HTERT RPE-1 (cell line): Measurements from ENCODE around the gene S100Z.
"Not testable (repeated sequence)": the region's sequence is repeated elsewhere in the genome, so short reads cannot be mapped to it uniquely, and the experiment has no call there.

ENCODE experiments used
- in situ Hi-C: fragments of 300-500 bp; cut with MboI; formaldehyde crosslinking; loops from 4 replicates; pipeline ENCODE4 v1.14.3; 2020; ENCODE audit warnings: low sequenced_read_pairs

The S100Z gene

DNA sequence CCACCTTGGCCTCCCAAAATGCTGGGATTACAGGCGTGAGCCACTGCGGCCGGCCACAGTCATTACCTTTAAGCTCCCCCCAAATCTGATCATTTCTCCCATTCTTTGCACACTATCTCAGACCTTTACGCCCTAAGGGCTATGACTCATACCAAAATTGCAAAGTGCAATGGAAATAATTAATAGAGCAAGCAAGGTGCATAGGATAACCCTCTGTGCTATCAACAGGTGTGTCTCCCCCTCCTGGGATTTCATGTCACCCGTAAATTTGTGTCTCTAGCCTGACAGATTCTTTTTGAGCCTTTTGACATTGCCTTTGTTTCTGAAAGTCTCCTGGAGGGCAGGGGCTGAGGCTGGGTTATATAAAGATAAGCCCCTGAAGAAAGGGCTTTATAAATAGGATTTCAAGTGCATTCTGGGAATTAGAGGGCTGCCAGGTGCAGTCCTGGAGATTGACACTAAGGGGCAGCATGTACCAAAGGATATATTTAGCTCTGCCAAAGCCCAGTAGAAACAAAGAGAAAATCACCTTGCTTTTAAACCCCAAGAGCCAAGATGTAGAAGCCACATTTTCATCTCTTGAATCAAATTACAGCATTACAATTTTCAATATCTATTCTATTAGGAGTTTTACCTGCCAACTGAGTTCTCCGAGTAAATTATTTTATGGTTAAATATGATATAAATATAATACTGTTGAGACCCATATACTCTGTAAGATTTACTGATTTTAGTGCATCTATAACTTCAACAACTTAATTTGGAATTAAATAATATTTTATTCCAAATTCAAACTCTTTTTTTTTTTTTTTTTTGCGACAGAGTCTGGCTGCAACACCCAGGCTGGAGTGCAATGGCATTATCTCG is 18.2 kb downstream of the S100Z start:
- in situ Hi-C loops: no loop called here

DNA sequence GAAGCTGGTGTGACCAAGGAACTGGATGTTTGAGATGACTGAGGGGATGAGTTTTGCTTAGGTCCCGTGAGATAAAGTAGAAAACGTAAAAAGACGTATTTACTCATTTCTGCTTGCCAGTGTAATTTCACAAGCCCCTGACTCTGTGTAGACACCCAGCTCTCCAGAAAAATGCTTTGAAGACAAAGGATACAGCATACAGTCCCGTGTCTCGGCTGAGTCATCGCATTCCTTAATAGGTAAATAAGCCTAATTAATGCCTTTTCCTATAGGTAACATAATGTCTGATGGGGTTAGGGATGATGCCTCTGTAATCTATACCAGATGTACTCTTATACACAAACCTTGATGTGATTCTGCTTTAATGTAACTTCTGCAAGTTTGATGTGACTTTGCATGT is 20.2 kb downstream of the S100Z start:
- in situ Hi-C loops: no loop called here

DNA sequence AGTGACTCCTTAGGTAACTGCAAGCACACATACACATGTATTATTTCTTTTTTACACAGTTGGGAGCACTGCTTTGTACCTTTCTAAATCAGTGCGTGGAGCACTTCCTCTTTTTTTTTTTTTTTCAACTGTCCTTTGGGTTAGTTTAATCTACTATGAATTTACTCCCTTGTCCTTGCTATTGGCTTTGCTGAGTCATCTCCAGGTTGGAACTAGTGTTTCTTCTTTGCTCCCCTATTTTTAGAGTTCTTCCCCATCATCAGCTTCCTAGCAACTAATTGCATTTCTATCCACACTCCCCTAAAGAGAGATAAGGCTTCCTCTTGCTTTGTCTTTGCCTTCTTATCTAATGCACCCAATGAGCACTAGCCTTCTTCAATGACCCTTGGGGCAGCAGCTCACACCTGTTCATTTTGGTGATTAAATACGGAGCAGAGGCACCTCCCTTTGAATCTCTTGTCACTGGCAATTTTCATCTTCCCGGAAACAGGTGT is 24.3 kb downstream of the S100Z start:
- in situ Hi-C loops: no loop called here

GRCh38 chr5:76888733-76889300 is 39.0 kb downstream of the S100Z start:
- in situ Hi-C loops: no loop called here

DNA sequence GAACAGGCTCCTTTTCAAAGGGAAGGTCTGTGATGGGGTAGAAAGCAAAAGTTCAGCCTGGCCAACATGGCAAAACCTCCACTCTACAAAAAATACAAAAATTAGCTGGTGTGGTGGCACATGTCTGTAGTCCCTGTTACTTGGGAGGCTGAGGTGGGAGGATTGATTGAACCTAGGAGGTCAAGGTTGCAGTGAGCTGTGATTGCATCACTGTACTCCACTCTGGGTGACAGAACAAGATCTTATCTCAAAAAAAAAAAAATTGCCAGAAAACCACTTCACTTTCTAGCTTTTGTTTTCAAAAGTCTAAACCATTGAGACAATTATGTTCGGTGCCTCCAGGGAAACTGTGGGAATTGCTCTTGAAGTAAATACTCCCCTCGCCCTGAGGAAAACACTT is 43.5 kb downstream of the S100Z start:
- in situ Hi-C loops: no loop called here

DNA sequence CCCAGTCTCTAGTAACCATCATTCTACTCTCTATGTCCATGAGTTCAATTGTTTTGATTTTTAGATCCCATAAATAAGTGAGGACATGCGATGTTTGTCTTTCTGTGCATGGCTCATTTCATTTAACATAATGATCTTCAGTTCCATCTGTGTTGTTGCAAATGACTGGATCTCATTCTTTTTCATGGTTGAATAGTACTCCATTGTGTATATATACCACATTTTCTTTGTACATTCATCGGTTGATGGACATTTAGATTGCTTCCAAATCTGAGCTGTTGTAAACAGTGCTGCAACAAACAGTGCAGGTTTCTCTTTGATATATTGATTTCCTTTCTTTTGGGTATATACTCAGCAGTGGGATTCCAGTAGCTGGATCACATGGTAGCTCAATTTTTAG is 46.4 kb downstream of the S100Z start:
- in situ Hi-C loops: no loop called here

DNA sequence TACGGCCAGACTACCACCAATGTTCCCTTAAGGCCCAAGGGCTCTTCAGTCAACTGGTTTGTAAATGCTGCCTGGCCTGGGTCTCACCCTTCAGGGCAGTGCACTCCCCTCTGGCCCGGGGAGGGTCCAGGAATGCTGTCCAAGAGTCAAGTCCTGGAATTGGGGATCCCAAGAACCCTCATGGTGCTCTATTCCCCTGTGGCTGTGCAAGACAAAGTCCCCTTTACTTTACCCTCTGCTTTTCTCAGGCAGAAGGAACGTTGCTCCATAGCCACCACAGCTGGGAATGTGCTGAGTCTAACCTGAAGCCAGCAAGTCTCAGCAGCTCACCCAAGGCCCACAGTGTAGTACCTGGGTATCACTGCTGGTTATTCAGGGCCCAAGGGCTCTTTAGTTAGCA is 51.7 kb downstream of the S100Z start:
- in situ Hi-C loops: no loop called here

DNA sequence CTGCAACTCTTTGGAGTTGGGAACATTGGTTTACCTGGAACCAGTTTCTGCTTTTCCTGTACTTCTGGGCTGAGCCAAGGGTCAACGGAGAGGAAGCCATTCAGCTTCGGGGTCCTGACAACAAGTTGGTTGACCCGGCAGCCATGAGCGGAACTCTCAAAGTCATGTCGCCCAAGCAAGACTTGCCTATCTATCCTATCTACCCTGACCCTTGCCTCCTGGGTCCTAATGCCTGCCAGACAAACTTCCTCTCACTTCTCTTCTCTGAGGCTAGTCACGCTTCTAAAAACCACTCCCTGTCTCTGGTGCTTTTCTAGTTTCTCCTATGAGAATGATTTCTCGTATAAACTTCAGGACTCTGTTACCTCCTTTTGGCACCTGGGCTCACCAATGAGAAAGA is 58.4 kb downstream of the S100Z start:
- in situ Hi-C loops: no loop called here

DNA sequence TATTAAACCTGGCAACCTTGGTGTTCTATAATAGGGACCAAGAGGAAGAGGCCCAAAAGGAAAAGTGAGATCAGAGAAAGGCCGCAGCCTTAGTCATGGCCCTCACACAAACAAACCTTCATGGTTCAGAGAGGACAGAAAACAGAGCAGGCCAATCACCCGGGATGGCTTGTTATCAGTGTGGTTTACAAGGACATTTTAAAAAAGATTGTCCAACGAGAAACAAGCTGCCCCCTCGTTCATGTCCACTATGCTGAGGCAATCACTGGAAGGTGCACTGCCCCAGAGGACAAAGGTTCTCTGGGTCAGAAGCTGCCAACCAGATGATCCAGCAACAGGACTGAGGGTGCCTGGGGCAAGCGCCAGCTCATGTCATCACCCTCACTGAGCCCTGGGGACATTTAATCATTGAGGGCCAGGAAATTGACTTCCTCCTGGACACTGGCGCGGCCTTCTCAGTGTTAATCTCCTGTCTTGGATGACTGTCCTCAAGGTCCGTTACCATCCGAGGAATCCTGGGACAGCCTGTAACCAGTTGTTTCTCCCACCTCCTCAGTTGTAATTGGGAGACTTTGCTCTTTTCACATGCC is 60.6 kb downstream of the S100Z start:
- in situ Hi-C loops: not testable (repeated sequence)

DNA sequence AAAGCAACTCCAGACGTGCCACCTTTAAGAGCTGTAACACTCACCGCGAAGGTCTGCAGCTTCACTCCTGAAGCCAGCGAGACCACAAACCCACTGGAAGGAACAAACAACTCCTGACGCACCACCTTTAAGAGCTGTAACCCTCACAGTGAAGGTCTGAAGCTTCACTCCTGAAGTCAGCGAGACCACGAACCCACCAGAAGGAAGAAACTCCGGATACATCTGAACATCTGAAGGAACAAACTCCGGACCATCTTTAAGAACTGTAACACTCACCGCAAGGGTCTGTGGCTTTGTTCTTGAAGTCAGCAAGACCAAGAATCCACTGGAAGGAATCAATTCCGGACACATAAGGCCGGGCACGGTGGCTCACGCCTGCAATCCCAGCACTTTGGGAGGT is 64.9 kb downstream of the S100Z start:
- in situ Hi-C loops: not testable (repeated sequence)

DNA sequence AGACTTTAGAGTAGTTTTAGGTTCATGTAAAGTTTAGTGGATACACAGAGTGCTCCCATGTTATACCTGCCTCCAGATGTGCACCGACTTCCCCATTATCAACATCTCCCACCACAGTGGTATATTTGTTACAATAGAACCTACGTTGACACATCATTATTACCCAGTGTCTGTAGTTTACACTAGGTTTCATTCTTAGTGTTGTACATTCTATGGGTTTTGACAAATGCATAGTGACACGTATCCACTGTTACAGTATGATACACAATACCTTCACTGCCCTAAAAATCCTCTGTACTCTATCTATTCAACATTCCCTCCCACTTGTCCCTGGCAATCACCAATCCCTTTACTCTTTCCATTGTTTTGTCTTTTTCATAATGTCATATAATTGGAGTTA is 68.7 kb downstream of the S100Z start:
- in situ Hi-C loops: no loop called here

DNA sequence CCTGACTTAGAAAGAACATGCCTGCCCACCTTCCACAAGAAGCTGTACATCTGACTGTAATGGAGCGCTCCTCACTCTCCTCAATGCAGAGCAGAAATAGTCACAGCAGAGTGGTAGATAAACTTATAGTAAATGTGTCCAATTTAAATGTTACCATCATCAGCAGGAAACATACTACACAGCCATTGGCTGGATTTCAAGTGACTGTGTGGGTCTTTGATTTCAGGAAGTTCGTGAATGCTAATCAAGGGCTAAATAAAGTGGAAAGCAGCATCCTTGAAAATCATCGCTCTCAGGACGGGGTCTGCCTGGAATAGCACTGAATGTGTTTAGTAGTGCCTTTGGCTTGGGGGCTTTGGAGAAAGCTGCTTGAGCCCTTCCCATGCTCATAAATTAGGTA is 70.7 kb downstream of the S100Z start:
- in situ Hi-C loops: no loop called here

GRCh38 chr5:76926329-76927105 is 76.7 kb downstream of the S100Z start:
- in situ Hi-C loops: no loop called here

- in situ Hi-C loops: no loop called here
Measured at GRCh38 chr5:76927961-76928360, 78.1 kb downstream of the S100Z start.

GRCh38 chr5:76930083-76930482 is 80.3 kb downstream of the S100Z start:
- in situ Hi-C loops: no loop called here

GRCh38 chr5:76938177-76938576 is 88.4 kb downstream of the S100Z start:
- in situ Hi-C loops: no loop called here

GRCh38 chr5:76941000-76941399 is 91.2 kb downstream of the S100Z start:
- in situ Hi-C loops: no loop called here

DNA sequence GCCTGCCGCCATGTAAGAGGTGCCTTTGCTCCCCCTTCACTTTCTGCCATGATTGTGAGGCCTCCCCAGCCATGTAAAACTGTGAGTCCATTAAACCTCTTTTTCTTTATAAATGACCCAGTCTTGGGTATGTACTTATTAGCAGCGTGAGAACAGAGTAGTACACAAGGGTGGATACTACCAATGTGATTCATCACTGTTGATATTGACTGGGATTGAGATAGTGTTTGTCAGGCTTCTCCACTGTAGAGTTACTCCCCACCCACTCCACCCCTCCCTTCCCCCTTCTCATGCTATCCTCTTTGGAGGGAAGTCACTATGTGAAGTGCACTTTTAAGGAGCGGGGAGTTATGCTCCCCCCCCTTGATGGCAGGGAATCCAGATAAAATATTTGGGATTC is 91.6 kb downstream of the S100Z start:
- in situ Hi-C loops: no loop called here

- in situ Hi-C loops: no loop called here
Measured at GRCh38 chr5:76942581-76942980, 92.8 kb downstream of the S100Z start.

DNA sequence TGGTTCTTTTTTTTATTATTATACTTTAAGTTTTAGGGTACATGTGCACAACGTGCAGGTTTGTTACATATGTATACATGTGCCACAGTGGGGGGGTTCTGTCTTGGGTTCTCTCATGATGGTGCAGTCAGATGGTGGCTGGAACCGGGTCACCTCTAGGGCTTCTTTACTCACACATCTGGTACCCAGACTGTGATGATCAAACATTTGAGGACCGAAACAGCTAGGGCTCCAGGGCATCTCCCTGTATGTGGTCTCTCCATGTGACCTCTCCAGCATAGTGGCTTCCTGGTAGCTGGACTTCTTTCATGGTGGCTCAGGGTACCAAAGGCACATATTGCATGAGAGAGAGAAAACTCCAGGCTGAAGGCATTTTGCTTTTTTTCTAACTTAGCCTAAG is 93.2 kb downstream of the S100Z start:
- in situ Hi-C loops: no loop called here

DNA sequence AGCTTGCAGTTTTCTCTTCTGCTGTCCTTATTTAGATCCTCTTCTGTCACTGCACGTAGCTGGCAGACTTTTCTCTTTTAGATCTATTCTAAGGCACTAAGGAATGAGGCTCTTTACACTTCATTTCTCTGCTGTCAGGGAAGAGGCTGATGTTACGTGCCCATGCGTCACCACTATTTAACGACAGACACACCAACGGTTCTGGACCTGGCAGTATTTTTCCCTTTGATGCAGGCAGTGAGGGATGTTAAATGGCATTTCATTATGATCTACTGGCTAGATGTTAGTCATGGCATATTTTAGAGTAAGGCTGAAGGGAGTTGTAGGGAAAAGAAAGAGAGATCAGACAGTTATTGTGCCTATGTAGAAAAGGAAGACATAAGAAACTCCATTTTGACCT is 94.8 kb downstream of the S100Z start:
- in situ Hi-C loops: no loop called here
